Measurements from ENCODE around the gene IGSF3.

IGSF3 gene

GRCh38 chr1:116578581-116578980 lies 89.0 kb downstream of the IGSF3 start:
- Histone ChIP-seq H2BK5ac (ENCODE audit: low read depth, low read length, poor library complexity, severe bottlenecking) (no peak overlapping the region), H3K14ac (ENCODE audit: low read length in 2 of 2) (no peak overlapping the region), H3K4me3 (ENCODE audit: insufficient read depth in 1 of 2, low read depth in 1 of 2, low read length in 2 of 2) (no peak overlapping the region), H4K91ac (ENCODE audit: low read length) (no peak overlapping the region), H3K23ac (ENCODE audit: low read length in 2 of 2) (no peak overlapping the region), H2BK12ac (ENCODE audit: low read length in 2 of 2) (no peak overlapping the region), H3K79me1 (replicated peaks; ENCODE audit: low read length, poor library complexity, severe bottlenecking) (no peaks in the 10 kb centered on the region), H3K9ac (ENCODE audit: low read length) (no peak overlapping the region), H2BK15ac (ENCODE audit: low read depth, poor library complexity, severe bottlenecking) (no peak overlapping the region), H3K4ac (ENCODE audit: low read depth in 1 of 2, low read length in 2 of 2) (no peak overlapping the region), H2AK5ac (ENCODE audit: low read length, severe bottlenecking) (no peak overlapping the region), H3K18ac (ENCODE audit: low read depth in 1 of 2, low read length in 2 of 2) (no peak overlapping the region), H2BK120ac (ENCODE audit: low read depth, low read length) (no peak overlapping the region), H3K27me3 (ENCODE audit: control insufficient read depth in 1 of 2, insufficient read depth in 1 of 2, low read length in 2 of 2) (no peaks in the 10 kb centered on the region), H2AFZ (ENCODE audit: low read depth, low read length) (no peak overlapping the region), H3K4me2 (ENCODE audit: low read length, poor library complexity, severe bottlenecking) (no peak overlapping the region), H3K9me3 (ENCODE audit: control insufficient read depth, low read length) (no peaks in the 10 kb centered on the region), H3K27ac (ENCODE audit: low read length, poor library complexity, severe bottlenecking) (no peak overlapping the region), H3K4me1 (ENCODE audit: control insufficient read depth, insufficient read depth, low read depth, low read length) (peaks cover 3% of the 10 kb centered on the region), H4K8ac (ENCODE audit: low read length) (no peak overlapping the region), H3K36me3 (ENCODE audit: control insufficient read depth in 1 of 2, insufficient read depth in 2 of 2, low read depth in 1 of 2, low read length in 2 of 2) (peaks cover 0 to 8% of the 10 kb centered on the region in 2 experiments)
- DNase-seq = no peak
- 100% methylated on average over 1 of the region's 1 CpG for WGBS

GRCh38 chr1:116577759-116578314 lies 89.7 kb downstream of the IGSF3 start:
- Histone ChIP-seq H4K8ac (ENCODE audit: low read length) (no peak overlapping the region), H2AFZ (ENCODE audit: low read depth, low read length) (no peak overlapping the region)

GRCh38 chr1:116574581-116575291 lies 92.8 kb downstream of the IGSF3 start:
- Histone ChIP-seq H3K4ac (ENCODE audit: low read depth in 1 of 2, low read length in 2 of 2) (no peak overlapping the region), H2BK12ac (ENCODE audit: low read length in 2 of 2) (no peak overlapping the region), H3K23ac (ENCODE audit: low read length in 2 of 2) (no peak overlapping the region), H3K9ac (ENCODE audit: low read length) (peak overlapping the region; percentile 31), H3K9me3 (ENCODE audit: control insufficient read depth, low read length) (no peaks in the 10 kb centered on the region), H2AFZ (ENCODE audit: low read depth, low read length) (no peak overlapping the region), H2AK5ac (ENCODE audit: low read length, severe bottlenecking) (no peak overlapping the region), H3K79me1 (replicated peaks; ENCODE audit: low read length, poor library complexity, severe bottlenecking) (peaks cover 4% of the 10 kb centered on the region), H3K4me3 (ENCODE audit: insufficient read depth in 1 of 2, low read depth in 1 of 2, low read length in 2 of 2) (peak overlapping the region in 1 of 2 experiments; percentile 8), H3K27me3 (ENCODE audit: control insufficient read depth in 1 of 2, insufficient read depth in 1 of 2, low read length in 2 of 2) (no peaks in the 10 kb centered on the region), H3K36me3 (ENCODE audit: control insufficient read depth in 1 of 2, insufficient read depth in 2 of 2, low read depth in 1 of 2, low read length in 2 of 2) (peaks cover 0 to 8% of the 10 kb centered on the region in 2 experiments), H3K27ac (ENCODE audit: low read length, poor library complexity, severe bottlenecking) (no peak overlapping the region), H2BK120ac (ENCODE audit: low read depth, low read length) (no peak overlapping the region), H3K4me2 (ENCODE audit: low read length, poor library complexity, severe bottlenecking) (no peak overlapping the region), H2BK5ac (ENCODE audit: low read depth, low read length, poor library complexity, severe bottlenecking) (no peak overlapping the region), H3K18ac (ENCODE audit: low read depth in 1 of 2, low read length in 2 of 2) (no peak overlapping the region), H4K91ac (ENCODE audit: low read length) (no peak overlapping the region), H3K4me1 (ENCODE audit: control insufficient read depth, insufficient read depth, low read depth, low read length) (peaks cover 15% of the 10 kb centered on the region), H3K14ac (ENCODE audit: low read length in 2 of 2) (no peak overlapping the region), H4K8ac (ENCODE audit: low read length) (no peak overlapping the region), H2BK15ac (ENCODE audit: low read depth, poor library complexity, severe bottlenecking) (no peak overlapping the region)
- DNase-seq = peak; percentile 70
- WGBS = 33% methylated on average over 11 of the region's 11 CpGs

More at GRCh38 chr1:116577759-116578314, 89.7 kb downstream of the IGSF3 start:
- Histone ChIP-seq H3K18ac (ENCODE audit: low read depth in 1 of 2, low read length in 2 of 2) (no peak overlapping the region), H2BK12ac (ENCODE audit: low read length in 2 of 2) (no peak overlapping the region), H2BK120ac (ENCODE audit: low read depth, low read length) (no peak overlapping the region), H2BK15ac (ENCODE audit: low read depth, poor library complexity, severe bottlenecking) (no peak overlapping the region), H3K9me3 (ENCODE audit: control insufficient read depth, low read length) (no peaks in the 10 kb centered on the region), H3K79me1 (replicated peaks; ENCODE audit: low read length, poor library complexity, severe bottlenecking) (no peaks in the 10 kb centered on the region), H3K23ac (ENCODE audit: low read length in 2 of 2) (no peak overlapping the region), H3K4ac (ENCODE audit: low read depth in 1 of 2, low read length in 2 of 2) (no peak overlapping the region), H3K27me3 (ENCODE audit: control insufficient read depth in 1 of 2, insufficient read depth in 1 of 2, low read length in 2 of 2) (no peaks in the 10 kb centered on the region), H4K91ac (ENCODE audit: low read length) (no peak overlapping the region), H3K4me2 (ENCODE audit: low read length, poor library complexity, severe bottlenecking) (no peak overlapping the region), H3K27ac (ENCODE audit: low read length, poor library complexity, severe bottlenecking) (no peak overlapping the region), H3K4me1 (ENCODE audit: control insufficient read depth, insufficient read depth, low read depth, low read length) (peaks cover 3% of the 10 kb centered on the region), H3K4me3 (ENCODE audit: insufficient read depth in 1 of 2, low read depth in 1 of 2, low read length in 2 of 2) (no peak overlapping the region), H3K14ac (ENCODE audit: low read length in 2 of 2) (no peak overlapping the region), H3K9ac (ENCODE audit: low read length) (no peak overlapping the region), H3K36me3 (ENCODE audit: control insufficient read depth in 1 of 2, insufficient read depth in 2 of 2, low read depth in 1 of 2, low read length in 2 of 2) (peaks cover 0 to 8% of the 10 kb centered on the region in 2 experiments), H2AK5ac (ENCODE audit: low read length, severe bottlenecking) (no peak overlapping the region), H2BK5ac (ENCODE audit: low read depth, low read length, poor library complexity, severe bottlenecking) (no peak overlapping the region)
- DNase-seq = no peak
- 91% methylated on average over 5 of the region's 5 CpGs for WGBS

GRCh38 chr1:116573431-116574095 lies 94.0 kb downstream of the IGSF3 start:
- Histone ChIP-seq H3K27ac (ENCODE audit: low read length, poor library complexity, severe bottlenecking) (no peak overlapping the region), H2BK15ac (ENCODE audit: low read depth, poor library complexity, severe bottlenecking) (no peak overlapping the region), H3K14ac (ENCODE audit: low read length in 2 of 2) (no peak overlapping the region), H3K36me3 (ENCODE audit: control insufficient read depth in 1 of 2, insufficient read depth in 2 of 2, low read depth in 1 of 2, low read length in 2 of 2) (peaks cover 0 to 3% of the 10 kb centered on the region in 2 experiments), H3K79me1 (replicated peaks; ENCODE audit: low read length, poor library complexity, severe bottlenecking) (peaks cover 8% of the 10 kb centered on the region), H2AK5ac (ENCODE audit: low read length, severe bottlenecking) (no peak overlapping the region), H3K4me1 (ENCODE audit: control insufficient read depth, insufficient read depth, low read depth, low read length) (peaks cover 18% of the 10 kb centered on the region), H3K9ac (ENCODE audit: low read length) (peak overlapping the region; percentile 31), H2BK12ac (ENCODE audit: low read length in 2 of 2) (no peak overlapping the region), H3K18ac (ENCODE audit: low read depth in 1 of 2, low read length in 2 of 2) (no peak overlapping the region), H3K4me2 (ENCODE audit: low read length, poor library complexity, severe bottlenecking) (no peak overlapping the region), H2BK120ac (ENCODE audit: low read depth, low read length) (no peak overlapping the region), H3K9me3 (ENCODE audit: control insufficient read depth, low read length) (no peaks in the 10 kb centered on the region), H3K4ac (ENCODE audit: low read depth in 1 of 2, low read length in 2 of 2) (no peak overlapping the region), H4K8ac (ENCODE audit: low read length) (no peak overlapping the region), H3K23ac (ENCODE audit: low read length in 2 of 2) (no peak overlapping the region), H2AFZ (ENCODE audit: low read depth, low read length) (no peak overlapping the region), H2BK5ac (ENCODE audit: low read depth, low read length, poor library complexity, severe bottlenecking) (no peak overlapping the region), H4K91ac (ENCODE audit: low read length) (no peak overlapping the region), H3K27me3 (ENCODE audit: control insufficient read depth in 1 of 2, insufficient read depth in 1 of 2, low read length in 2 of 2) (no peaks in the 10 kb centered on the region), H3K4me3 (ENCODE audit: insufficient read depth in 1 of 2, low read depth in 1 of 2, low read length in 2 of 2) (no peak overlapping the region)
- peak; percentile 29 for DNase-seq
- 72% methylated on average over 3 of the region's 7 CpGs for WGBS
